Omental fat pad (tissue), 4 donors: Measurements from ENCODE around the gene ZNF791. TPM values are rescaled to one million over a fixed set of nuclear protein-coding genes. Genes with fewer than 3 reads are reported as not detected.
A peak's percentile ranks its signal among the peaks of the same experiment; 100 is the strongest.
"Not testable (repeated sequence)": the region's sequence is repeated elsewhere in the genome, so short reads cannot be mapped to it uniquely, and the experiment has no call there.

Source experiments
- ATAC-seq: fragments of 150-250 bp; one replicate; pipeline ENCODE4 v1.9.1; 2016; ENCODE audit warnings: mild to moderate bottlenecking, moderate library complexity; ENCODE audit not compliant: low FRiP score
- DNase-seq: peaks from one replicate; pipeline ENCODE4 v3.0.0-alpha.2; 2019; ENCODE audit warnings: low spot score
- CTCF ChIP-seq, 3 donors: fragments of 450-650 bp; IDR thresholded peaks; one replicate each; pipeline ENCODE4 v1.5.1; 2016 to 2017; ENCODE audit warnings: antibody characterized with exemption in 3 of 3, mild to moderate bottlenecking in 3 of 3, moderate library complexity in 2 of 3
- total RNA-seq, 4 donors: library from RNA; depleted of rRNA; stranded (reverse); fragments of >200 nt; gene quantifications; one replicate each; pipeline ENCODE4 v1.1.0, GENCODE V29; 2016

ZNF791 gene
- total RNA-seq, 4 donors from 2014 or later: 12.9 to 23.3 (median 16.3) TPM

- ATAC-seq: no peak
- DNase-seq: no peak
- no peak for TF ChIP-seq CTCF (IDR thresholded peaks at IDR 0.05)
Observed at GRCh38 chr19:12675399-12675798, 64.7 kb downstream of the ZNF791 start.

DNA sequence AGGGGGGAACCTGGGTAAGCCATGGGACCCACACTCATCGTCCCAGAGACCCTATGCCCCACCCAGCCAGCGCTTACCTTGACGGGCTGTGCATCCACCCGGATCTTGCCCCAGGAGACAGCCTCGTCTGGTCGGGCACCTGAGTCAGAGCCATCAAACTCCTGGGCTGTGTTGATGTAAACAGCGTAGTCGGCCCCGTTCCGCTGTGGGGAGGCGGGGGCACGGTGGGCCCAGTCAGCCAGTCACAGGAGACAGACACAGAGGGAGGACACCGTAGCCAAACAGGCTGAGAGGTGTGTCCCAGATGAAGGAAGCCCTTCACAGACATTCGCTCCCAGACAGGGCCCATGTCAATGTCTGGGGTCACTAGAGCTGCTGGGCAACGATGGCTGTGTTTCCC, 65.2 kb downstream of the ZNF791 start:
- DNase-seq (no peak), ATAC-seq (no peak)
- TF ChIP-seq CTCF (IDR thresholded peaks at IDR 0.05): no peak

DNA sequence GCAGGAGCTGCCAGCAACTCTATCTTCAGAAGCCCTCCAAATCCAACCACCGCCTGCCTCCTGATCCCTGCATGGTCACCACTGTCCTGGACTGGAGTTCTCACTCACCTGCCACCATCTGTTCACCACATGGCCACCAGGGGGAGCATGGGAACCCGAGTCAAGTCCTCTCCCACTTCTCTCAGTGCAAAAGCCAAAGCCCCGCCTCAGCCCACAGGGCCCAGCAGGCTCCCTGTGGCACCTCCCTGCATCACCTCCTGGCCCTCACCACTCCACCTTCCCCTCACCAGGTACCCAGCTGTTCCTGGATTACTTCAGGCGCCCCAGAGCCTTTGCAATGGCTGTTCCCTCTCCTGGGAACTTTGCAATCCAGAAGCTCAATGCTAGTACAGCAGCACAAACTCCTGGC, 65.7 kb downstream of the ZNF791 start:
- no peak for ATAC-seq
- DNase-seq: peak; percentile 92
- TF ChIP-seq CTCF (IDR thresholded peaks at IDR 0.05): peak in 1 of 3 donors; percentile 51

DNA sequence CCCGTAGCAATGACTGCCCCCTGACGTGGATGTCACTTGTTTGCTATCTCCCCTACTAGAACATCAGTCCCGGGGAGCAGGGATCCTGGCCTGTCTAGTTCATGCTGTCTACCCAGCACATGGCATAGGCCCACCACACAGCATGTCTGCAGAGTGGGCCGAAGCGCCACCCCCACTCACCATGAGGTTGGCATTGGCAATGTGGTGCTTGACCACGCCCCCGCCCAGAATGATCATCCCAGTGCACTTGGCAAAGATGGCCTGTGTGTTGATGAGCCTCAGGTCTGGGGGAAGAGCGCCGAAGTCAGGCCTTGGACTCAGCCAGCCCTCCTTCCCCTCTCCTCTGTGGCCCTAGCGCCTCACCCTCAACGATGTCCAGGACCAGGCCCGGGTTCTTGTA, 66.2 kb downstream of the ZNF791 start:
- ATAC-seq (no peak), DNase-seq (no peak)
- TF ChIP-seq CTCF (IDR thresholded peaks at IDR 0.05): no peak

DNA sequence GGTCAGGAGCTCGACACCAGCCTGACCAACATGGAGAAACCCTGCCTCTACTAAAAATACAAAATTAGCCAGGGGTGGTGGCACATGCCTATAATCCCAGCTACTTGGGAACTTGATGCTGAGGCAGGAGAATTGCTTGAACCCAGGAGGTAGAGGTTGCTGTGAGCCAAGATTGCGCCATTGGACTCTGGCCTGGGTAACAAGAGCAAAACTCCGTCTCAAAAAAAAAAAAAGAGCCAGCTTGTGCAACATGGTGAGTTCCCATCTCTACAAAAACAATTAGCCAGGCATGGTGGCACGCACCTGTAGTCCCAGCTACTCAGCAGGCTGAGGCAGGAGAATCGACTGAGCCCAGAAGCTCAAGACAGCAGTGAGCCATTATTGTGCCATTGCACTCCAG, 67.3 kb downstream of the ZNF791 start:
- ATAC-seq, DNase-seq: not testable (repeated sequence)

DNA sequence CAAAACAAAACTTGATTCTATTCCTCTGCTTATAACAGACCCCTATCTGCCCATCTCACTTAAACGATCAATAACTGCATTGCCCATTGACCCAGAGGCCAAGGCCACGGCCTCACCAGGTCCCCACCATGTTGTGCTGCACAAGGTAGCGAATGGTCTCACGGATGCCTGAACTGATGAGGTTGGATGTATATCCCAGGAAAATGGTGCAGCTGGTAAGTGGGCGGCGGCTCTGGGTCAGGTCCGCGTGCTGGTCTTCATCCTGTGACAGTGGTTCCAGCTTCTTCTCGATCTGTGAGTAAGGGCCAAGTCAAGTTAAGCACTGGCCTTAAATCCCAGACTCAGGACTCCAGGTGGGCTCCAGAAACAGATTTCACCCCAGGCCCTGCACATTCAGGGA, 69.3 kb downstream of the ZNF791 start:
- ATAC-seq (no peak), DNase-seq (no peak)
- TF ChIP-seq CTCF (IDR thresholded peaks at IDR 0.05): no peak

- DNase-seq (peak; percentile 70), ATAC-seq (peak; percentile 97)
- no peak for TF ChIP-seq CTCF (IDR thresholded peaks at IDR 0.05)
Observed at GRCh38 chr19:12681074-12681987, 70.6 kb downstream of the ZNF791 start, which contains the start of gene DHPS. TSS of gene DHPS (minus strand) at chr19:12681880. CDS start at chr19:12681766, 114 bp downstream.

Other genes with a start within 250 kb of the ZNF791 start
- 1 to 10 TPM; 1.8 to 7.9 (median 3.0) TPM for gene ZNF442, start 245.2 kb upstream of the ZNF791 start, total RNA-seq
- gene ZNF799, start 209.6 kb upstream of the ZNF791 start, total RNA-seq: 10 to 100 TPM in 1 of 4 donors, 1 to 10 TPM in 3; 3.1 to 11.0 (median 4.2) TPM
- gene ZNF443, start 169.9 kb upstream of the ZNF791 start, total RNA-seq: 1 to 10 TPM; 2.3 to 6.5 (median 2.7) TPM
- 1 to 10 TPM; 1.8 to 4.6 (median 2.4) TPM for gene ZNF709, start 126.1 kb upstream of the ZNF791 start, total RNA-seq
- 10 to 100 TPM in 2 of 4 donors, 1 to 10 TPM in 2; 5.9 to 16.1 (median 8.3) TPM for gene ZNF564, start 59.4 kb upstream of the ZNF791 start, total RNA-seq
- 1 to 10 TPM; 3.6 to 6.3 (median 4.7) TPM for gene ZNF490, start 107 bp upstream of the ZNF791 start, total RNA-seq
- gene MAN2B1, start 55.8 kb downstream of the ZNF791 start, total RNA-seq: 100 to 1,000 TPM in 1 of 4 donors, 10 to 100 TPM in 3; 63.8 to 104 (median 74.6) TPM
- 10 to 100 TPM in 1 of 4 donors, 1 to 10 TPM in 3; 7.1 to 10.2 (median 8.5) TPM for gene WDR83, start 55.9 kb downstream of the ZNF791 start, total RNA-seq
- 100 to 1,000 TPM in 1 of 4 donors, 10 to 100 TPM in 3; 68.5 to 119 (median 80.9) TPM for gene DHPS, start 71.0 kb downstream of the ZNF791 start, total RNA-seq
- not detected for gene GNG14, start 77.1 kb downstream of the ZNF791 start, total RNA-seq
- gene FBXW9, start 85.7 kb downstream of the ZNF791 start, total RNA-seq: 1 to 10 TPM; 3.2 to 5.6 (median 4.4) TPM
- 10 to 100 TPM; 44.8 to 95.4 (median 55.8) TPM for gene TNPO2, start 113.0 kb downstream of the ZNF791 start, total RNA-seq
- gene TRIR, start 123.8 kb downstream of the ZNF791 start, total RNA-seq: 100 to 1,000 TPM; 309 to 348 (median 323) TPM
- 10 to 100 TPM; 36.6 to 55.4 (median 48.9) TPM for gene GET3, start 126.6 kb downstream of the ZNF791 start, total RNA-seq
- gene BEST2, start 140.9 kb downstream of the ZNF791 start, total RNA-seq: not detected
- 10 to 100 TPM; 26.9 to 71.3 (median 56.3) TPM for gene HOOK2, start 164.6 kb downstream of the ZNF791 start, total RNA-seq
- 1,000 to 10,000 TPM in 2 of 4 donors, 100 to 1,000 TPM in 2; 852 to 2,498 (median 1,079) TPM for gene JUNB, start 180.6 kb downstream of the ZNF791 start, total RNA-seq
- 100 to 1,000 TPM; 165 to 320 (median 219) TPM for gene PRDX2, start 190.9 kb downstream of the ZNF791 start, total RNA-seq
- not detected for gene THSD8, start 191.1 kb downstream of the ZNF791 start, total RNA-seq
- gene RNASEH2A, start 195.7 kb downstream of the ZNF791 start, total RNA-seq: 10 to 100 TPM in 1 of 4 donors, 1 to 10 TPM in 3; 2.8 to 10.4 (median 5.9) TPM
- gene RTBDN, start 223.7 kb downstream of the ZNF791 start, total RNA-seq: not detected
- gene MAST1, start 227.6 kb downstream of the ZNF791 start, total RNA-seq: not detected